ENCODE measurements around the gene WDTC1. TPM values are rescaled to one million over a fixed set of nuclear protein-coding genes. Genes with fewer than 3 reads are reported as not detected.
A peak's percentile ranks its signal among the peaks of the same experiment; 100 is the strongest.

The WDTC1 gene
- total and polyA plus RNA-seq, 2 of the 13 experiments (the other 11 are each of a cell fraction or from before 2014, with no cell fraction given), result 5.5 TPM

- TF ChIP-seq ZNF512B (CRISPR knock-in tag; IDR thresholded peaks at IDR 0.05; ENCODE audit: borderline replicate concordance) (0 out of 2 replicates have a peak, but pooled peaks have one; percentile 36), ZNF883 (CRISPR knock-in tag; IDR thresholded peaks at IDR 0.05; ENCODE audit: not compliant biosample characterization) (peak; percentile 10), RBFOX2 (IDR thresholded peaks at IDR 0.05; ENCODE audit: low read depth, low read length) (peak; percentile 67), HNF1B (CRISPR knock-in tag; IDR thresholded peaks at IDR 0.05) (no peak), ZNF234 (CRISPR knock-in tag; conservative IDR thresholded peaks at IDR 0.05) (no peak), NAIF1 (CRISPR knock-in tag; IDR thresholded peaks at IDR 0.05; ENCODE audit: borderline replicate concordance) (no peak), TBP (CRISPR knock-in tag; IDR thresholded peaks at IDR 0.05) (no peak), HDAC1 (CRISPR knock-in tag; IDR thresholded peaks at IDR 0.05) (peak; percentile 62), ZBTB43 (CRISPR knock-in tag; conservative IDR thresholded peaks at IDR 0.05) (no peak), ZSCAN30 (CRISPR knock-in tag; IDR thresholded peaks at IDR 0.05) (no peak), ZSCAN25 (CRISPR knock-in tag; IDR thresholded peaks at IDR 0.05) (peak; percentile 51; the same call in 1 of the 2 replicates), KDM5B (CRISPR knock-in tag; IDR thresholded peaks at IDR 0.05; ENCODE audit: borderline replicate concordance) (no peak; the same call in 1 of the 2 replicates), DZIP1 (CRISPR knock-in tag; IDR thresholded peaks at IDR 0.05) (no peak), ZNF362 (CRISPR knock-in tag; IDR thresholded peaks at IDR 0.05; ENCODE audit: borderline replicate concordance) (no peak)
Observed at GRCh38 chr1:27342778-27343638, 108.6 kb downstream of the WDTC1 start (continued).
